ENCODE results near the gene SNAI3. TPM values are rescaled to one million over a fixed set of nuclear protein-coding genes. Genes with fewer than 3 reads are reported as not detected.

The SNAI3 gene
- total RNA-seq, 6 experiments from 2014 or later: not detected

GRCh38 chr16:88651276-88651988 lies 34.9 kb downstream of the SNAI3 start:
- Mint-ChIP-seq H3K4me3 (peak overlapping the region; percentile 85), H3K27ac (no peak overlapping the region), H3K36me3 (ENCODE audit: low read depth) (no peaks in the 10 kb centered on the region; the same call in 1 of the 2 replicates), H3K27me3 (ENCODE audit: insufficient read depth) (no peaks in the 10 kb centered on the region), H3K4me1 (ENCODE audit: low read depth) (no peaks in the 10 kb centered on the region), H3K9me3 (no peaks in the 10 kb centered on the region)
- no peak for DNase-seq
- no peak for TF ChIP-seq CTCF (IDR thresholded peaks at IDR 0.05)

- Mint-ChIP-seq H3K27ac (no peak within 1 kb of the TSS), H3K4me1 (ENCODE audit: low read depth) (no peaks in the 10 kb centered on the region), H3K27me3 (ENCODE audit: insufficient read depth) (no peaks in the 10 kb centered on the region), H3K4me3 (peak within 1 kb of the TSS; percentile 85), H3K36me3 (ENCODE audit: low read depth) (no peaks in the 10 kb centered on the region; the same call in 1 of the 2 replicates), H3K9me3 (no peaks in the 10 kb centered on the region)
- no peak for TF ChIP-seq CTCF (IDR thresholded peaks at IDR 0.05)
- peak; percentile 48 for DNase-seq
Observed at GRCh38 chr16:88650749-88651275, 35.5 kb downstream of the SNAI3 start, which contains the start of gene CYBA. Gene CYBA (minus strand): TSS chr16:88651053. CDS start chr16:88651013, 40 bp downstream.

- Mint-ChIP-seq H3K36me3 (ENCODE audit: low read depth) (no peaks in the 10 kb centered on the region; the same call in 1 of the 2 replicates), H3K27me3 (ENCODE audit: insufficient read depth) (no peaks in the 10 kb centered on the region), H3K27ac (no peak overlapping the region), H3K4me3 (peak overlapping the region; percentile 85), H3K9me3 (no peaks in the 10 kb centered on the region), H3K4me1 (ENCODE audit: low read depth) (no peaks in the 10 kb centered on the region)
- DNase-seq: no peak
- TF ChIP-seq CTCF (IDR thresholded peaks at IDR 0.05): no peak
Observed at GRCh38 chr16:88649924-88650748, 36.2 kb downstream of the SNAI3 start.

GRCh38 chr16:88649195-88649923 lies 36.9 kb downstream of the SNAI3 start:
- H3K36me3 Mint-ChIP-seq (ENCODE audit: low read depth): no peaks in the 10 kb centered on the region; the same call in 1 of the 2 replicates
- no peak for TF ChIP-seq CTCF (IDR thresholded peaks at IDR 0.05)
- H3K4me3 Mint-ChIP-seq: peak overlapping the region; percentile 29; the same call in 1 of the 2 replicates
- H3K9me3 Mint-ChIP-seq: no peaks in the 10 kb centered on the region
- H3K27ac Mint-ChIP-seq: no peak overlapping the region
- no peaks in the 10 kb centered on the region for H3K4me1 Mint-ChIP-seq (ENCODE audit: low read depth)
- peaks cover 3% of the 10 kb centered on the region; the same call in 1 of the 2 replicates for H3K27me3 Mint-ChIP-seq (ENCODE audit: insufficient read depth)
- DNase-seq: no peak
